Raji (cell line): ENCODE results near the gene EWSR1.

Experiments used
- POLR2A ChIP-seq: IDR thresholded peaks from 2 replicates; pipeline ENCODE4 v1.6.1; 2011; ENCODE audit warnings: low read depth, low read length, control low read depth; ENCODE audit not compliant: insufficient read depth

EWSR1 gene

GRCh38 chr22:29308148-29308790 lies 40.2 kb downstream of the EWSR1 start:
- no peak for TF ChIP-seq POLR2A

DNA sequence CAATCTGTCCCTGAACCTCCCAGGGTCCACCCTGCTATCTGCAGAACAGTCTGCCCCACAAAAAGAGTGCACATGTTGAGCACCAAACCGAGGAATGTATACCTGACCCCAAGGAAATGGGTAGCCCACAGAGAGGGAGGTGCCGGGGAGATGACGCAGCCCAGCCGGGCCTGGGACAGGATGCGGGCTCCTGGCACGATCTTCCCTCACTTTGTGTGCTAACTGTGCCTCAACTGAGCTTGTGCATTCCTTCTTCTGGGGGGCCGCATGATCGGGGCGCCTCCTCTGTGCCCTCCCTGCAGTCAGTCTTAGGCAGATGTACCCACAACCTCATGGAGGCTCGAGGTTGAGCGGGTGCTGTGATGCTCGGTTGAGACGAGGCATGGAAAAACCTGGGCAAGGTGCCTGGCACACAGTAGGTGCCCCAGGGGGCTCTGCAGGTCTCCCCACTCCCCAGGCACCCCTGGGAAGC lies 40.8 kb downstream of the EWSR1 start:
- TF ChIP-seq POLR2A = no peak

GRCh38 chr22:29309332-29310064 lies 41.4 kb downstream of the EWSR1 start:
- no peak for TF ChIP-seq POLR2A

- TF ChIP-seq POLR2A = no peak
Observed at GRCh38 chr22:29310065-29310862, 42.2 kb downstream of the EWSR1 start.

DNA sequence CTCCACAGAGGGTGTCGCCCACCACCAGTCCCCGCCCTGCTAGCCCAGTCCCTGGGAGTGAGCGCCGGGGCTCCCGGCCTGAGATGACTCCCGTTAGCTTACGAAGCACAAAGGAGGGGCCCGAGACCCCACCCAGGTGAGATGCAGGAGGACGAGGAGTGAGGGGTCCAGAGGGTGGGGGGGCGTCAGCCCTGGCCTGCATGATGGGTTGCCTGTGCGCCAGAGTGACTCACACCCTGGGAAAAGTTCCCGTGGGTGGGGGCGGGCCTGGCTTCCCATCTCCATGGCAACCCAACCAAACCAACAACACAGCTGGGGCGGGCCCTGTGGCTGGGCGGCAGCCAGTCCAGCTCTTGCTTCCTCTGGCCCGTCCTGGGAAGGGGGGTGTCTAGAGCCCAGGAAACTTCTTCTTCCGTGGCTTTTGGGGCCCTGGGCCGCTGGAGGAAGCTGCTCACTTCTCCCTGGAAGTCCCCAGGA lies 42.8 kb downstream of the EWSR1 start:
- TF ChIP-seq POLR2A = no peak

DNA sequence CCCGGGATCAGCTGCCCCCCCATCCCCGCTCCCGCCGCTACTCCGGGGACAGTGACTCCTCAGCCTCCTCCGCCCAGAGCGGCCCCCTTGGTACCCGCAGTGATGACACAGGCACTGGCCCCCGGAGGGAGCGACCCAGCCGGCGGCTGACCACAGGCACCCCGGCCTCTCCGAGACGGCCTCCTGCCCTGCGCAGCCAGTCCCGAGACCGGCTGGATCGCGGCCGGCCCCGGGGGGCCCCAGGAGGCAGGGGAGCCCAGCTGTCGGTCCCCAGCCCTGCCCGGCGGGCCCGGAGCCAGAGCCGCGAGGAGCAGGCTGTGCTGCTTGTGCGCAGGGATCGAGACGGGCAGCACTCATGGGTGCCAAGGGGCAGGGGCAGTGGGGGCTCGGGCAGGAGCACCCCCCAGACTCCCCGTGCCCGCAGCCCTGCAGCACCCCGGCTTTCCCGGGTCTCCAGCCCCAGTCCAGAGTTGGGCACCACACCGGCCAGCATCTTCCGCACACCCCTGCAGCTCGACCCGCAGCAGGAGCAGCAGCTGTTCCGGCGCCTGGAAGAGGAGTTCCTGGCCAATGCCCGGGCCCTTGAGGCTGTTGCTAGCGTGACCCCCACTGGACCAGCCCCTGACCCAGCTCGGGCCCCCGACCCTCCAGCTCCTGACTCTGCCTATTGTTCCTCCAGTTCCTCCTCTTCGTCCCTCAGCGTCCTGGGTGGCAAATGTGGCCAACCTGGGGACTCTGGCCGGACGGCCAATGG lies 43.6 kb downstream of the EWSR1 start:
- TF ChIP-seq POLR2A = no peak

DNA sequence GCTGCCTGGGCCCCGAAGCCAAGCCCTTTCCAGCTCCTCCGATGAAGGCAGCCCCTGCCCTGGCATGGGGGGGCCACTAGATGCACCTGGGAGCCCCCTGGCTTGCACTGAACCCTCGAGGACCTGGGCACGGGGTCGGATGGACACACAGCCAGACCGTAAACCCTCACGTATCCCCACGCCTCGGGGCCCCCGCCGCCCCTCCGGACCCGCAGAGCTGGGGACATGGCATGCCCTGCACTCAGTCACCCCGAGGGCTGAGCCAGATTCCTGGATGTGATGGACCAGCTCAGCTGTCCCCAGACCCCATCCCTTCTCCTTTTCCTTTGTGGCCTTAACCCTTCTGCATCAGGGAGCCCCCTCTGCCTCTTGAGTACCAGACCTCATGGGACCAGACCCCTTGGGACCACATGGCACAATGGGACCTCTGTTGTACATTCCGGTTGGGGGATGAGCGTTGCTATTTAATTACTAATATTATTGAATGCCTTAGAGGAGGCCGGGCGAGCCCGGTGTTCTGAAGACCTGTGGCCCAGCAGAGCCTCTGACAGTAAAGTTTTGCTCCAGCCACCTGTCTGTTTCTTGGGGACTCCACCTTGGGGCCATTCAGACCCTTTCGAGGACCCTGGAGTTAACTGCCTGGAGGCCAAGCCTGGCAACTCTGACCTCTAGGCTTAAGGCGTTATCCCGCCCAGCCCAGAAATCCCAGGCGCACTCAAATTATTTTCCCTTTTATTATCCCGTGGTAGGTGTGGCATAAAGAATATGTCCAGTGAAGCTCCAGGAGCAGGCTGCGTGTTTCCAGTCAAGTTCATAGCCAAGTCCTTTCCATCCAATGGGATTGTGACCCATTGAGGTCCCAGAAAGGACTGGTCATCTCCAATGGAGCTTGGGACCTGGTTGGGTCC lies 44.4 kb downstream of the EWSR1 start:
- no peak for TF ChIP-seq POLR2A

- TF ChIP-seq POLR2A = no peak
Observed at GRCh38 chr22:29313126-29313575, 45.1 kb downstream of the EWSR1 start.

DNA sequence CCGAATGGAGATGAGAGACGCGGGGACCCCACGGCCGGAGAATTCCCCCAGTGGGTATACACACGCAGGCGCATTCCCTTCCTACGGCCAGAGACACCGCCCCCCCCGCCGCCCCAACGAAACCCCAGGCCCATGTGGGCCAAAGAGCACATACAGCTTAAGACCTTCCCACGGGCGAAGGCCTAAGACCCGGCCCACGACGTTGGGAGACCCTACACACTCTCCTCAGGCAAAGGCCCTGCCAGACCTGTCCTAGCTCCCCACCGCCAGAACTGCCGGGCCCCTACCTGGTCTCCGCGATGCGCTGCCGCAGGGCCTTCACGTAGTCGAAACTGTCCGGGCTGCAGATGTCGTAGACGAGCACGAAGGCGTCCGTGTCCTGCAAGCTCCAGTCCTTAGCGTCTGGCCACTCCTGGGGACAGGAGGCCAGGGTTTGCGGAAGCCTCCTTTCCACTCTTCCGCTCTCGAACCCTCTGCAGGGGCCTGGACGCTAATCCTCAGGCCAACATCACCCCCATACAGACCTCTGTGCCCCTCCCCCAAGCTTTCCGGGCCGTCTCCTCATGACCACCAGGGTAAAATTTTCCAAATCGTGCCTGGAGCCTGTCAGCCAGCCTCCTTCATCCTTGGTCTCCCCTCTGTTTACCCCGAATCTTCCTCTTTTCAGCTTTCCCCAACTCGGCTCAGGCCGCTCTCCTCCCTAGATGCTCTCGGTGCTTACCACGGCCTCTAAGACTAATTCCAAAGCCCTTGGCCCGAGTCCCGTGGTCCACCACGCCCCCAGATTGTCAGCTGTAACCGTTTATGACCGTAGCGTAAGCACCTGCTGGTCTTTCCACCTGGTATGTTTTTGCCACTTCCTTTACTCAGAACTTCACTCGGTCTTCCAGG lies 45.8 kb downstream of the EWSR1 start:
- TF ChIP-seq POLR2A = no peak

GRCh38 chr22:29314537-29315285 lies 46.6 kb downstream of the EWSR1 start:
- no peak for TF ChIP-seq POLR2A

- no peak for TF ChIP-seq POLR2A
Observed at GRCh38 chr22:29315286-29316140, 47.4 kb downstream of the EWSR1 start, which contains the start of gene RASL10A. RASL10A (minus strand) TSS chr22:29315697; CDS start chr22:29315246, 451 bp downstream.

DNA sequence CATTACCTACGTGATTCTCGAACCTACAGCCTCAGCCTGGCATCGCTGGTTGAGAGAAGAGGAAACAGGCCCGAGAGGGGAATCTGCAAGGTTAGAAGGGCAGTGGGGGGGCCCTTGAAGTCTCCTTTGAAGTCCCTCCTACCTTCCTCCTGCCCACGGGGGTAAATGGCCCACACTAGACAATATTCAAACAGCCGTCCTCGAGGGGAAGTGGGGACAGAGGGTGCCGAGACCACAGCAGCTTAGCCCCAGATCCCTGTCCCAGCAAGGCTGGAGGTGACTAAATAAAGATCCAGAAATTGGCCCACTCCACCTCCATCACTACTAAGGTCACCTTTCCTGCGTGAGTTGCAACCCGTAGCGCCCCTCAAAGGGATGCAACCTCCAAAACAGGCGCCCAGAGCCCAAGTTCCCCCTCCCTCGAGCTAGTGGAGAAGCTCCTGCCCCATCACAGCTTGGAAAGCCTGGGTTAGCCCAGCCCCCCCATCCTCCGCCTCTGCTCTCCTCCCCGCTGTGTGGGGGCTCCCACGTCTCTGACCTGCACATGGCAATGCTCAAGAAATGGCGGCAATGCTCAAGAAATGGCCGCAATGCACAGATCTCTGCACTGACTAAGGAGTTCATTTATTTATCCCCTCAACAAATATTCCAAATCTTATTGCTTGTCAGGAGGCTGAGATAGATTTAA lies 48.2 kb downstream of the EWSR1 start:
- no peak for TF ChIP-seq POLR2A
